Trophoblast cell (in vitro differentiated cells and primary cell): ENCODE data around the gene TK1.
"Not testable (repeated sequence)": the region's sequence is repeated elsewhere in the genome, so short reads cannot be mapped to it uniquely, and the experiment has no call there.

Experiments
- DNase-seq, 2 donors: peaks; one replicate each; pipeline ENCODE4 v3.0.0-alpha.2; 2016
- H2AFZ ChIP-seq: 2 replicates; pipeline ENCODE4 v1.6.1; 2013; ENCODE audit warnings: low read length, moderate library complexity, mild to moderate bottlenecking; ENCODE audit not compliant: insufficient read depth, poor library complexity
- H2AK5ac ChIP-seq: 2 replicates; pipeline ENCODE4 v1.6.1; 2013; ENCODE audit warnings: mild to moderate bottlenecking, low read length
- H2BK120ac ChIP-seq: 2 replicates; pipeline ENCODE4 v1.6.1; 2013; ENCODE audit warnings: low read length, mild to moderate bottlenecking, moderate library complexity; ENCODE audit not compliant: insufficient read depth, poor library complexity
- H2BK12ac ChIP-seq: 2 replicates; pipeline ENCODE4 v1.6.1; 2013; ENCODE audit warnings: mild to moderate bottlenecking, low read length, moderate library complexity
- H2BK5ac ChIP-seq: 2 replicates; pipeline ENCODE4 v1.6.1; 2013; ENCODE audit warnings: low read length, low read depth, moderate library complexity, mild to moderate bottlenecking; ENCODE audit not compliant: poor library complexity
- H3K14ac ChIP-seq: 2 replicates; pipeline ENCODE4 v1.6.1; 2013; ENCODE audit warnings: mild to moderate bottlenecking, low read length
- H3K18ac ChIP-seq: 2 replicates; pipeline ENCODE4 v1.6.1; 2013; ENCODE audit warnings: mild to moderate bottlenecking, low read length
- H3K23ac ChIP-seq: 2 replicates; pipeline ENCODE4 v1.6.1; 2013; ENCODE audit warnings: low read length
- H3K27ac ChIP-seq: 2 replicates; pipeline ENCODE4 v1.5.1; 2013; ENCODE audit warnings: low read depth, mild to moderate bottlenecking, inconsistent platforms, low read length, moderate library complexity
- H3K27me3 ChIP-seq: 2 replicates; pipeline ENCODE4 v1.6.1; 2013; ENCODE audit warnings: inconsistent platforms, mild to moderate bottlenecking, low read length, moderate library complexity; ENCODE audit not compliant: insufficient read depth
- H3K36me3 ChIP-seq, 2 experiments: 1 replicate in 1 of 2; 2 replicates in 1 of 2; pipeline ENCODE4 v1.6.1; 2013; ENCODE audit warnings: low read length in 2 of 2, mild to moderate bottlenecking in 2 of 2, moderate library complexity in 1 of 2; ENCODE audit not compliant: insufficient read depth in 2 of 2, control insufficient read depth in 1 of 2
- H3K4ac ChIP-seq: 2 replicates; pipeline ENCODE4 v1.6.1; 2013; ENCODE audit warnings: low read depth, mild to moderate bottlenecking, low read length, moderate library complexity
- H3K4me1 ChIP-seq, 2 experiments: 1 replicate in 1 of 2; 2 replicates in 1 of 2; pipeline ENCODE4 v1.6.1; 2013; ENCODE audit warnings: low read length in 2 of 2, mild to moderate bottlenecking in 2 of 2, moderate library complexity in 1 of 2; ENCODE audit not compliant: insufficient read depth in 2 of 2, control insufficient read depth in 1 of 2
- H3K4me2 ChIP-seq: 2 replicates; pipeline ENCODE4 v1.6.1; 2013; ENCODE audit warnings: inconsistent platforms, mild to moderate bottlenecking, low read length, moderate library complexity
- H3K4me3 ChIP-seq: 2 replicates; pipeline ENCODE4 v1.5.1; 2013; ENCODE audit warnings: mild to moderate bottlenecking, low read depth, low read length, inconsistent platforms
- H3K79me1 ChIP-seq: one replicate; pipeline ENCODE4 v1.6.1; 2013; ENCODE audit warnings: low read length
- H3K79me2 ChIP-seq: 2 replicates; pipeline ENCODE4 v1.6.1; 2013; ENCODE audit warnings: low read length, mild to moderate bottlenecking; ENCODE audit not compliant: control insufficient read depth, insufficient read depth, poor library complexity
- H3K9ac ChIP-seq: 2 replicates; pipeline ENCODE4 v1.6.1; 2013; ENCODE audit warnings: mild to moderate bottlenecking, low read length
- H3K9me3 ChIP-seq: 2 replicates; pipeline ENCODE4 v1.6.1; 2013; ENCODE audit warnings: low read depth, mild to moderate bottlenecking, control low read depth, inconsistent platforms, low read length; ENCODE audit not compliant: insufficient read depth
- H4K12ac ChIP-seq: 2 replicates; pipeline ENCODE4 v1.6.1; 2013; ENCODE audit warnings: low read depth, mild to moderate bottlenecking, low read length, moderate library complexity
- H4K8ac ChIP-seq: 2 replicates; pipeline ENCODE4 v1.6.1; 2013; ENCODE audit warnings: low read depth, mild to moderate bottlenecking, low read length, moderate library complexity
- H4K91ac ChIP-seq: one replicate; pipeline ENCODE4 v1.6.1; 2013; ENCODE audit warnings: low read depth, mild to moderate bottlenecking, low read length, moderate library complexity
- WGBS: extraction: QIAGEN DNeasy Blood & Tissue Kit; methylation state at CpG from one replicate; pipeline ENCODE4 v1.1.7; 2013; ENCODE audit warnings: missing lambda C conversion rate; ENCODE audit not compliant: insufficient read length, insufficient coverage; ENCODE audit errors: extremely low coverage; 5-methylcytosine and 5-hydroxymethylcytosine counted together

TK1 gene

GRCh38 chr17:78140169-78141051 lies 46.4 kb downstream of the TK1 start:
- H2AFZ ChIP-seq, result no peak overlapping the region
- H2AK5ac ChIP-seq, result no peak overlapping the region
- no peaks in the 10 kb centered on the region for H3K4me1 ChIP-seq
- no peak overlapping the region for H3K9ac ChIP-seq
- no peaks in the 10 kb centered on the region for H3K79me1 ChIP-seq
- no peak overlapping the region for H2BK5ac ChIP-seq
- no peaks in the 10 kb centered on the region for H3K79me2 ChIP-seq
- H4K12ac ChIP-seq, result no peak overlapping the region
- no peak overlapping the region for H3K4ac ChIP-seq
- no peaks in the 10 kb centered on the region for H3K36me3 ChIP-seq
- no peak overlapping the region for H3K4me2 ChIP-seq
- no CpG with 5 or more reads among the region's 58 CpGs for WGBS
- H2BK120ac ChIP-seq, result no peak overlapping the region
- H4K8ac ChIP-seq, result no peak overlapping the region
- no peak overlapping the region for H3K18ac ChIP-seq
- no peak overlapping the region for H3K4me3 ChIP-seq
- H3K27ac ChIP-seq, result no peak overlapping the region
- no peak overlapping the region for H3K23ac ChIP-seq
- no peak overlapping the region for H3K14ac ChIP-seq
- no peaks in the 10 kb centered on the region for H3K27me3 ChIP-seq
- no peak overlapping the region for H4K91ac ChIP-seq
- DNase-seq, result peak; percentile 88 to 91
- H2BK12ac ChIP-seq, result no peak overlapping the region
- H3K9me3 ChIP-seq, result peaks cover 4% of the 10 kb centered on the region

GRCh38 chr17:78139861-78140168 lies 47.0 kb downstream of the TK1 start:
- not testable (repeated sequence) for H4K91ac ChIP-seq, H3K79me2 ChIP-seq, H2AK5ac ChIP-seq, H3K27me3 ChIP-seq, H3K36me3 ChIP-seq, H2AFZ ChIP-seq, H3K4me3 ChIP-seq, H3K18ac ChIP-seq, H3K23ac ChIP-seq, H3K9ac ChIP-seq, H3K4ac ChIP-seq, H3K27ac ChIP-seq, DNase-seq, H2BK5ac ChIP-seq, H3K9me3 ChIP-seq, H2BK120ac ChIP-seq, H4K12ac ChIP-seq, H3K79me1 ChIP-seq, H3K14ac ChIP-seq, H4K8ac ChIP-seq, H3K4me1 ChIP-seq, H3K4me2 ChIP-seq, H2BK12ac ChIP-seq
- no CpG with 5 or more reads among the region's 12 CpGs for WGBS

- Histone ChIP-seq H2BK120ac (no peak overlapping the region), H3K79me2 (no peaks in the 10 kb centered on the region), H2AFZ (no peak overlapping the region), H3K4me1 (no peaks in the 10 kb centered on the region), H3K9me3 (peaks cover 4% of the 10 kb centered on the region), H3K4ac (no peak overlapping the region), H3K14ac (no peak overlapping the region), H4K91ac (no peak overlapping the region), H4K8ac (no peak overlapping the region), H2AK5ac (no peak overlapping the region), H3K27me3 (no peaks in the 10 kb centered on the region), H2BK12ac (no peak overlapping the region), H3K9ac (no peak overlapping the region), H3K36me3 (no peaks in the 10 kb centered on the region), H3K4me3 (peak overlapping the region; percentile 34), H4K12ac (no peak overlapping the region), H2BK5ac (no peak overlapping the region), H3K27ac (no peak overlapping the region), H3K18ac (no peak overlapping the region), H3K4me2 (no peak overlapping the region), H3K23ac (no peak overlapping the region), H3K79me1 (no peaks in the 10 kb centered on the region)
- WGBS, result no CpG with 5 or more reads among the region's 17 CpGs
- no peak for DNase-seq
Observed at GRCh38 chr17:78138204-78139060, 48.4 kb downstream of the TK1 start.

- no peak overlapping the region for H2AK5ac ChIP-seq
- no peak overlapping the region for H3K23ac ChIP-seq
- no peak overlapping the region for H3K9ac ChIP-seq
- no peak overlapping the region for H3K14ac ChIP-seq
- H2BK120ac ChIP-seq, result no peak overlapping the region
- no peaks in the 10 kb centered on the region for H3K27me3 ChIP-seq
- no CpG with 5 or more reads among the region's 26 CpGs for WGBS
- no peak overlapping the region for H3K27ac ChIP-seq
- H3K4me1 ChIP-seq, result no peaks in the 10 kb centered on the region
- H4K12ac ChIP-seq, result no peak overlapping the region
- H3K36me3 ChIP-seq, result no peaks in the 10 kb centered on the region
- no peak overlapping the region for H2BK5ac ChIP-seq
- no peaks in the 10 kb centered on the region for H3K79me1 ChIP-seq
- no peak overlapping the region for H4K8ac ChIP-seq
- no peak for DNase-seq
- no peak overlapping the region for H3K18ac ChIP-seq
- H3K9me3 ChIP-seq, result peaks cover 4% of the 10 kb centered on the region
- no peak overlapping the region for H3K4me2 ChIP-seq
- H2BK12ac ChIP-seq, result no peak overlapping the region
- H3K4ac ChIP-seq, result no peak overlapping the region
- H2AFZ ChIP-seq, result no peak overlapping the region
- no peak overlapping the region for H3K4me3 ChIP-seq
- H3K79me2 ChIP-seq, result no peaks in the 10 kb centered on the region
- H4K91ac ChIP-seq, result no peak overlapping the region
Observed at GRCh38 chr17:78137392-78138203, 49.3 kb downstream of the TK1 start.
